Progenitor cell of endocrine pancreas (in vitro differentiated cells): ENCODE results near the gene MYO1E. TPM values are rescaled to one million over a fixed set of nuclear protein-coding genes. Genes with fewer than 3 reads are reported as not detected.
A peak's percentile ranks its signal among the peaks of the same experiment; 100 is the strongest.

ENCODE experiments used
- DNase-seq: peaks from one replicate; pipeline ENCODE4 v3.0.0; 2021; ENCODE audit warnings: low spot score; ENCODE audit not compliant: unreplicated experiment
- H3K27ac Mint-ChIP-seq: 2 replicates; pipeline ENCODE4 v1.8.0; 2021; ENCODE audit warnings: mild to moderate bottlenecking, moderate library complexity, mixed read lengths
- H3K27me3 Mint-ChIP-seq: 2 replicates; pipeline ENCODE4 v1.8.0; 2021; ENCODE audit warnings: mixed read lengths
- H3K36me3 Mint-ChIP-seq: 2 replicates; pipeline ENCODE4 v1.8.0; 2022; ENCODE audit warnings: mixed read lengths; ENCODE audit not compliant: insufficient read depth
- H3K4me1 Mint-ChIP-seq: 2 replicates; pipeline ENCODE4 v1.8.0; 2021; ENCODE audit warnings: low read depth, mixed read lengths
- H3K4me3 Mint-ChIP-seq: 2 replicates; pipeline ENCODE4 v1.8.0; 2021; ENCODE audit warnings: low read depth, mild to moderate bottlenecking, moderate library complexity, mixed read lengths
- H3K9me3 Mint-ChIP-seq: 2 replicates; pipeline ENCODE4 v1.8.0; 2021; ENCODE audit warnings: low read depth, mixed read lengths
- CTCF ChIP-seq: fragments of 200-600 bp; sonication (generic); IDR thresholded peaks from one replicate; pipeline ENCODE4 v1.5.0; 2021; ENCODE audit warnings: antibody characterized with exemption, mild to moderate bottlenecking; ENCODE audit not compliant: unreplicated experiment
- total RNA-seq: library from RNA; stranded (reverse); gene quantifications from 2 replicates; pipeline ENCODE4 v1.2.1, GENCODE V29; 2021

Gene MYO1E
- total RNA-seq, 1 donor from 2014 or later = 40.4 TPM

GRCh38 chr15:59111251-59111650 is 261.4 kb downstream of the MYO1E start:
- Mint-ChIP-seq H3K36me3 (peaks cover 25% of the 10 kb centered on the region), H3K4me3 (no peak overlapping the region), H3K27me3 (no peaks in the 10 kb centered on the region), H3K4me1 (peaks cover 5% of the 10 kb centered on the region), H3K9me3 (no peaks in the 10 kb centered on the region), H3K27ac (no peak overlapping the region)
- no peak for TF ChIP-seq CTCF
- no peak for DNase-seq

DNA sequence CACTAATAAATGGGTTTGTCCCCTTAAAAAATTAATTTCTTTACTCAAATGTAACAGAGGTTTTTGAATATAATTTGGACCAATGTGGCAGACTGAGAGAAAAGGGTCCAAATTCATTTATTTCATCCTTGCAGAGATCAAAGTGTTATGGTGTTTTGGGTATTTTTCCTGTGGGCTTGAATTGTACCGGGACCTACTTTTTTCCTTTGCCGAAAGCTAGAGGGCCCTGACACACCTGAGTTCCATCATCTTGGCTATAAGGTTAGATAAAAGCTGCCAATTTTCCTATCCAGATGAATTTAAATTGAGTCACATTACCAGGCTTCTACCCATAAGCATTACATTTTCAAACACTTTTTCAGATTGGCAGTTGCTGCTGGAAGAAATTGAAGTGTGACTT is 266.8 kb downstream of the MYO1E start:
- peak overlapping the region; percentile 89 for H3K4me3 Mint-ChIP-seq
- peaks cover 9% of the 10 kb centered on the region for H3K36me3 Mint-ChIP-seq
- peak; percentile 5 for TF ChIP-seq CTCF
- H3K9me3 Mint-ChIP-seq = no peaks in the 10 kb centered on the region
- no peaks in the 10 kb centered on the region for H3K27me3 Mint-ChIP-seq
- peak overlapping the region; percentile 98 for H3K27ac Mint-ChIP-seq
- H3K4me1 Mint-ChIP-seq = peaks cover 9% of the 10 kb centered on the region
- DNase-seq = no peak

- Mint-ChIP-seq H3K4me1 (peaks cover 9% of the 10 kb centered on the region), H3K36me3 (peaks cover 8% of the 10 kb centered on the region), H3K27me3 (no peaks in the 10 kb centered on the region), H3K27ac (peak within 1 kb of the TSS; percentile 98), H3K9me3 (no peaks in the 10 kb centered on the region), H3K4me3 (peak within 1 kb of the TSS; percentile 89)
- no peak for TF ChIP-seq CTCF
- DNase-seq = peak; percentile 72
Observed at GRCh38 chr15:59104912-59105732, 267.5 kb downstream of the MYO1E start, which contains the start of gene CCNB2. CCNB2 (plus strand) TSS chr15:59105146; CDS start chr15:59105269, 123 bp downstream.

- TF ChIP-seq CTCF = no peak
- no peak for DNase-seq
- peak overlapping the region; percentile 89 for H3K4me3 Mint-ChIP-seq
- peak overlapping the region; percentile 98 for H3K27ac Mint-ChIP-seq
- no peaks in the 10 kb centered on the region for H3K27me3 Mint-ChIP-seq
- H3K36me3 Mint-ChIP-seq = peaks cover 8% of the 10 kb centered on the region
- peaks cover 9% of the 10 kb centered on the region for H3K4me1 Mint-ChIP-seq
- H3K9me3 Mint-ChIP-seq = no peaks in the 10 kb centered on the region
Observed at GRCh38 chr15:59104602-59104911, 268.1 kb downstream of the MYO1E start.

- DNase-seq = no peak
- Mint-ChIP-seq H3K27ac (no peak overlapping the region), H3K27me3 (no peaks in the 10 kb centered on the region), H3K4me3 (no peak overlapping the region), H3K9me3 (no peaks in the 10 kb centered on the region), H3K36me3 (peaks cover 8% of the 10 kb centered on the region), H3K4me1 (no peaks in the 10 kb centered on the region)
- no peak for TF ChIP-seq CTCF
Observed at GRCh38 chr15:59099162-59099685, 273.4 kb downstream of the MYO1E start.
